GM10266 (cell line): ENCODE measurements around the gene SCNN1A.

ENCODE experiments used
- DNase-seq: peaks from one replicate; pipeline ENCODE4 v3.0.0; 2012; ENCODE audit errors: extremely low spot score
- TF ChIP-seq, protein P1 (sequence below): IDR thresholded peaks from 2 replicates; pipeline ENCODE4 v1.5.1; 2012; ENCODE audit warnings: mild to moderate bottlenecking, low read depth; ENCODE audit not compliant: control insufficient read depth, insufficient read depth; ENCODE audit errors: missing control alignments

The SCNN1A gene

DNA sequence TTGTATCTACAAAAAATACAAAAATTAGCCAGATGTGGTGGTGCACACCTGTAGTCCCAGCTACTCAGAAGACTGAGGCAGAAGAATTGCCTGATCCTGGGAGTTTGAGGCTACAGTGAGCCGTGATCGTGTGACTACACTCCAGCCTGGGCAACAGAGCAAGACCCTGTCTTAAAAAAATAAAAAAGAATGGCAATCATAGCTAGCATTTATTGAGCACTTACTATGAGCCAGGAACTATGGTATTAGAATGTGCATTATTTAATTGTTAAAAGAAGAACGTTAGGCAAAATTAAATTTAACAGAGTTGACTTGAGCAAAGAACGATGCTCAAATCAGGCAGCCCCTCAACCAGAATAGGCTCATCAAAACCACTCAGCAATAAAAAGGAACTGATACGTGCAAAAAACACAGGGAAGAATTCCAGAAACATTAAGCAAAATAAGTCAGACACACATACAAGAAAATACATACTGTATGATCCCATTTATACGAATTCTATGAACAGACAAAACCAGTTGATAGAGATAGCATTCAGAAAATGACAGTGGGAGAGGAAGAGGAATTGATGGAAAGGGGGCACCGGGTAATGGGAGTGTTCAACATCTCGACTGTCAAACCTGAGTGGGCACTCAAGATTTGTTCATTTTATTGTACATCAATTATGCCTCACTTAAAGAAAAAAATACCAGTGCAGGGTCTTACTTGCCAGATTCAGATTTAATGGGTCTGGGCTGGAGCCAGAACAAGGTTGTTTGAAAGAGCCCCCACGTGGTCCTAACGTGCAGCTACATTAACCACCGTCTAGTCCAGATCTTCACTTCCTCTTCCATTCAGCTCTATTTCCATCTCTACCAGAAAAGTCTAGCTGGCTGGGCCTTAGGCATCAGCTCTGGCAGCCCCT, 8.0 kb downstream of the SCNN1A start:
- peak; percentile 83 for DNase-seq
- TF ChIP-seq, protein P1, sequence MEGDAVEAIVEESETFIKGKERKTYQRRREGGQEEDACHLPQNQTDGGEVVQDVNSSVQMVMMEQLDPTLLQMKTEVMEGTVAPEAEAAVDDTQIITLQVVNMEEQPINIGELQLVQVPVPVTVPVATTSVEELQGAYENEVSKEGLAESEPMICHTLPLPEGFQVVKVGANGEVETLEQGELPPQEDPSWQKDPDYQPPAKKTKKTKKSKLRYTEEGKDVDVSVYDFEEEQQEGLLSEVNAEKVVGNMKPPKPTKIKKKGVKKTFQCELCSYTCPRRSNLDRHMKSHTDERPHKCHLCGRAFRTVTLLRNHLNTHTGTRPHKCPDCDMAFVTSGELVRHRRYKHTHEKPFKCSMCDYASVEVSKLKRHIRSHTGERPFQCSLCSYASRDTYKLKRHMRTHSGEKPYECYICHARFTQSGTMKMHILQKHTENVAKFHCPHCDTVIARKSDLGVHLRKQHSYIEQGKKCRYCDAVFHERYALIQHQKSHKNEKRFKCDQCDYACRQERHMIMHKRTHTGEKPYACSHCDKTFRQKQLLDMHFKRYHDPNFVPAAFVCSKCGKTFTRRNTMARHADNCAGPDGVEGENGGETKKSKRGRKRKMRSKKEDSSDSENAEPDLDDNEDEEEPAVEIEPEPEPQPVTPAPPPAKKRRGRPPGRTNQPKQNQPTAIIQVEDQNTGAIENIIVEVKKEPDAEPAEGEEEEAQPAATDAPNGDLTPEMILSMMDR: peak; percentile 19

GRCh38 chr12:6364044-6364374, 11.4 kb downstream of the SCNN1A start:
- DNase-seq: no peak
- TF ChIP-seq, protein P1: no peak

DNA sequence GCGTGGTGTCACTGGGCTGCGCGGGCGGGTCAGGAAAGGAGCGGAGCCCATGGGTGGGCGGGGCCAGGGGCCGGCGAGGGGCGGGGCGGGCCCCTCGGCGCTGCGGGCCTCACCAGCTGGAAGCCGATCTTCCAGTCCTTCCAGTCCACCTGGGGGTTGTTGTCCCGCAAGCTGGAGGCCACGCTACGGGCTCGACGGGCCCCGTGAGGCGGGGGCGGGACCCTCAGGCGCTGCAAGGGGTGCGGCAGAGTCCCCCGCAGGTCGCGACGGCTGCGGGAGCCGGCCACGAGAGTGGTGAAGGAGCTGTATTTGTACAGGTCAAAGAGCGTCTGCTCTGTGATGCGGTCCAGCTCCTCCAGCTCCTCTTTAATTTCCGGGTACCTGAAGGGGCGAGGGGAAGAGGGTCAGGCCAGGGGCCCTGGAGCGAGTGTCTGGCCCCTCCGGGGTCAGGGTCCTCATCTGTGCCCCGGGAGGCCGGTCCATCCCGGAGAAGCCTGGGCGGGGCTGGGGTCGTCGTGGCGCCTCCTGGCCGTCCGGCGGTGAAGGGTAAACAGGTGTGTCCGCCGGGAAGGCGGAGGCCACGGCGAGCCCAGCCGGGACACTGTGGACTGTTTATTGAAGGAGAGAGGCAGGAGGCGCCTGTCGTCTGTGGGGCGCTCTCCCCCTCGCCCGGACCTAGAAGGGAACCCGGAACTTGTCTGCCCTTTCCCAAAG, 11.9 kb downstream of the SCNN1A start:
- TF ChIP-seq, protein P1: no peak
- peak; percentile 83 for DNase-seq

DNA sequence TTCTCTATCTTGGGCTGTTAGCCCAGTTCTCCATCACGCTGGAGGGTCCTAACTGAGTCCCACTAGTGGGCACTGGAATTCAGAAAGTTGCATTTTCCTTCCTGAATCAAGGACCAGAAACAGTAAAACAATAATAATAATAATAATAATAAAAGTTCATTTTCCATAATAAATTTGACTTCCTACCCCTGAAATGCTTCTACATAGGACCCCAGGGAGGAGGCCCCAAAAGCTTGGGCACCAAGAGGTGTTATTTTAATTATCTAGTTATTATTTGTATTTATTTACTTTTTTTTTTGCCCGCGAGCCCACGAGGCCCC, 12.4 kb downstream of the SCNN1A start:
- TF ChIP-seq, protein P1: no peak
- no peak for DNase-seq

GRCh38 chr12:6362403-6362802, 13.0 kb downstream of the SCNN1A start:
- DNase-seq: no peak
- TF ChIP-seq, protein P1: no peak

- DNase-seq: no peak
- TF ChIP-seq, protein P1: no peak
Measured at GRCh38 chr12:6361834-6362233, 13.5 kb downstream of the SCNN1A start.
